Smooth muscle cell (in vitro differentiated cells): Measurements from ENCODE around the gene RPL13. TPM values are rescaled to one million over a fixed set of nuclear protein-coding genes. Genes with fewer than 3 reads are reported as not detected.

Experiments
- DNase-seq: peaks from one replicate; lab custom pipeline; 2025; ENCODE audit not compliant: unreplicated experiment; lab: John Stamatoyannopoulos, UW
- H2AFZ ChIP-seq: fragments of 200-600 bp; sonication (generic); 2 replicates; pipeline ENCODE4 v1.6.0; 2016; ENCODE audit warnings: antibody characterized with exemption, low read depth, mild to moderate bottlenecking
- H3F3A ChIP-seq: fragments of 200-600 bp; sonication (generic); 2 replicates; pipeline ENCODE4 v1.6.0; 2017; ENCODE audit warnings: antibody characterized with exemption, low read depth
- H3K27ac ChIP-seq: fragments of 200-600 bp; sonication (generic); 2 replicates; pipeline ENCODE4 v1.5.1; 2016; ENCODE audit warnings: low read depth, mild to moderate bottlenecking
- H3K27me3 ChIP-seq: fragments of 200-600 bp; sonication (generic); 2 replicates; pipeline ENCODE4 v1.6.1; 2016; ENCODE audit warnings: low read depth, mild to moderate bottlenecking
- H3K36me3 ChIP-seq: fragments of 200-600 bp; sonication (generic); 2 replicates; pipeline ENCODE4 v1.5.1; 2016; ENCODE audit warnings: low read depth
- H3K4me1 ChIP-seq: fragments of 200-600 bp; sonication (generic); 2 replicates; pipeline ENCODE4 v1.5.1; 2016; ENCODE audit warnings: low read depth
- H3K4me2 ChIP-seq: fragments of 200-600 bp; sonication (generic); 2 replicates; pipeline ENCODE4 v1.6.0; 2016; ENCODE audit warnings: mild to moderate bottlenecking
- H3K4me3 ChIP-seq: fragments of 200-600 bp; sonication (generic); 2 replicates; pipeline ENCODE4 v1.5.1; 2016; ENCODE audit warnings: mild to moderate bottlenecking
- H3K79me2 ChIP-seq: fragments of 200-600 bp; sonication (generic); 2 replicates; pipeline ENCODE4 v1.6.0; 2016; ENCODE audit warnings: low read depth, mild to moderate bottlenecking
- H3K9ac ChIP-seq: fragments of 200-600 bp; sonication (generic); 2 replicates; pipeline ENCODE4 v1.6.0; 2016; ENCODE audit warnings: low read depth
- H3K9me3 ChIP-seq: fragments of 200-600 bp; sonication (generic); replicated peaks from 2 replicates; pipeline ENCODE4 v1.5.1; 2016; ENCODE audit warnings: low read depth
- H4K20me1 ChIP-seq: fragments of 200-600 bp; sonication (generic); 2 replicates; pipeline ENCODE4 v1.6.0; 2016; ENCODE audit warnings: low read depth
- CTCF ChIP-seq: fragments of 200-600 bp; sonication (generic); IDR thresholded peaks from 2 replicates; pipeline ENCODE4 v1.5.1; 2017; ENCODE audit warnings: borderline replicate concordance, mild to moderate bottlenecking, antibody characterized with exemption; ENCODE audit not compliant: insufficient read depth, poor library complexity, severe bottlenecking
- whole genome bisulfite sequencing: methylation state at CpG from one replicate; pipeline ENCODE4 v1.1.7; 2016; ENCODE audit warnings: low lambda C conversion rate; 5-methylcytosine and 5-hydroxymethylcytosine counted together
- polyA plus RNA-seq: library from polyadenylated mRNA; unstranded; fragments of >200 nt; fragmentation: Nextera tagmentation; extraction: Ambion mirVana; gene quantifications from 2 replicates; pipeline ENCODE4 v1.2.1, GENCODE V29; 2016
- total RNA-seq: library from RNA; depleted of rRNA; stranded (reverse); fragments of >200 nt; gene quantifications from 2 replicates; pipeline ENCODE4 v1.2.3, GENCODE V29; 2014

RPL13 gene
- total and polyA plus RNA-seq, 2 experiments from 2014 or later, result 1,063 to 3,917 TPM

- no peak overlapping the region for H3K27ac ChIP-seq
- H3K4me1 ChIP-seq, result no peaks in the 10 kb centered on the region
- no peak for DNase-seq
- H3K4me3 ChIP-seq, result no peak overlapping the region
- peaks cover 6% of the 10 kb centered on the region for H3K36me3 ChIP-seq
- H3K79me2 ChIP-seq, result no peaks in the 10 kb centered on the region
- no peaks in the 10 kb centered on the region for H3K27me3 ChIP-seq
- no peak overlapping the region for H3K4me2 ChIP-seq
- 98% methylated on average over 31 of the region's 31 CpGs for WGBS
- H4K20me1 ChIP-seq, result peaks cover 22% of the 10 kb centered on the region
- H3K9me3 ChIP-seq, result no peaks in the 10 kb centered on the region
- TF ChIP-seq CTCF, result no peak
- no peak overlapping the region for H3K9ac ChIP-seq
- H3F3A ChIP-seq, result no peaks in the 10 kb centered on the region
- no peak overlapping the region for H2AFZ ChIP-seq
Measured at GRCh38 chr16:89531821-89532526, 28.5 kb upstream of the RPL13 start.

GRCh38 chr16:89534252-89534756, 26.2 kb upstream of the RPL13 start:
- Histone ChIP-seq H3K36me3 (peaks cover 4% of the 10 kb centered on the region), H3K9ac (no peak overlapping the region), H3K4me2 (no peak overlapping the region), H2AFZ (no peak overlapping the region), H3K27ac (no peak overlapping the region), H3K79me2 (no peaks in the 10 kb centered on the region), H3K4me3 (no peak overlapping the region), H3F3A (no peaks in the 10 kb centered on the region), H3K27me3 (no peaks in the 10 kb centered on the region), H3K4me1 (no peaks in the 10 kb centered on the region), H3K9me3 (no peaks in the 10 kb centered on the region), H4K20me1 (peaks cover 44% of the 10 kb centered on the region)
- TF ChIP-seq CTCF, result no peak
- WGBS, result 94% methylated on average over 11 of the region's 11 CpGs
- no peak for DNase-seq

- H3K36me3 ChIP-seq, result no peaks in the 10 kb centered on the region
- 92% methylated on average over 12 of the region's 24 CpGs for WGBS
Measured at GRCh38 chr16:89536371-89536770, 24.1 kb upstream of the RPL13 start.

More at GRCh38 chr16:89536371-89536770, 24.1 kb upstream of the RPL13 start:
- Histone ChIP-seq H4K20me1 (peaks cover 52% of the 10 kb centered on the region), H3K4me2 (no peak overlapping the region), H2AFZ (no peak overlapping the region), H3F3A (no peaks in the 10 kb centered on the region), H3K79me2 (no peaks in the 10 kb centered on the region), H3K27ac (no peak overlapping the region), H3K4me1 (no peaks in the 10 kb centered on the region), H3K9me3 (no peaks in the 10 kb centered on the region), H3K9ac (no peak overlapping the region), H3K4me3 (no peak overlapping the region), H3K27me3 (no peaks in the 10 kb centered on the region)
- no peak for DNase-seq
- no peak for TF ChIP-seq CTCF
